ENCODE results near the gene SPAG16.

- TF ChIP-seq POLR2AphosphoS5 (IDR thresholded peaks at IDR 0.05): no peak
- TF ChIP-seq CTCF (IDR thresholded peaks at IDR 0.05): no peak
These were observed 1026.8 kb downstream of the SPAG16 start for GRCh38 chr2:214311031-214311533.

All from prostate gland (tissue), 2 donors.